Transverse colon (tissue), 3 donors: ENCODE results near the gene HS1BP3.

Source experiments
- POLR2A ChIP-seq: fragments of 450-650 bp; IDR thresholded peaks from one replicate; pipeline ENCODE4 v1.6.1; 2016; ENCODE audit warnings: antibody characterized with exemption, mild to moderate bottlenecking, moderate library complexity
- TF ChIP-seq, protein P1 (sequence below), 5 experiments: fragments of 200-600 bp in 3 of 5; fragments of 450-650 bp in 2 of 5; sonication (generic) in 3 of 5; IDR thresholded peaks; 1 replicate in 2 of 5; 2 replicates in 3 of 5; pipeline ENCODE4 v1.5.1; 2016 to 2017; ENCODE audit warnings: antibody characterized with exemption in 5 of 5, inconsistent platforms in 3 of 5, mild to moderate bottlenecking in 2 of 5, moderate library complexity in 1 of 5

GRCh38 chr2:20582600-20583221, 68.2 kb downstream of the HS1BP3 start:
- TF ChIP-seq POLR2A: no peak
- TF ChIP-seq, protein P1, sequence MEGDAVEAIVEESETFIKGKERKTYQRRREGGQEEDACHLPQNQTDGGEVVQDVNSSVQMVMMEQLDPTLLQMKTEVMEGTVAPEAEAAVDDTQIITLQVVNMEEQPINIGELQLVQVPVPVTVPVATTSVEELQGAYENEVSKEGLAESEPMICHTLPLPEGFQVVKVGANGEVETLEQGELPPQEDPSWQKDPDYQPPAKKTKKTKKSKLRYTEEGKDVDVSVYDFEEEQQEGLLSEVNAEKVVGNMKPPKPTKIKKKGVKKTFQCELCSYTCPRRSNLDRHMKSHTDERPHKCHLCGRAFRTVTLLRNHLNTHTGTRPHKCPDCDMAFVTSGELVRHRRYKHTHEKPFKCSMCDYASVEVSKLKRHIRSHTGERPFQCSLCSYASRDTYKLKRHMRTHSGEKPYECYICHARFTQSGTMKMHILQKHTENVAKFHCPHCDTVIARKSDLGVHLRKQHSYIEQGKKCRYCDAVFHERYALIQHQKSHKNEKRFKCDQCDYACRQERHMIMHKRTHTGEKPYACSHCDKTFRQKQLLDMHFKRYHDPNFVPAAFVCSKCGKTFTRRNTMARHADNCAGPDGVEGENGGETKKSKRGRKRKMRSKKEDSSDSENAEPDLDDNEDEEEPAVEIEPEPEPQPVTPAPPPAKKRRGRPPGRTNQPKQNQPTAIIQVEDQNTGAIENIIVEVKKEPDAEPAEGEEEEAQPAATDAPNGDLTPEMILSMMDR (IDR thresholded peaks at IDR 0.05): no peak
